ENCODE results near the gene BLOC1S3.
"Not testable (repeated sequence)": the region's sequence is repeated elsewhere in the genome, so short reads cannot be mapped to it uniquely, and the experiment has no call there.

BLOC1S3 gene

GRCh38 chr19:45186509-45187334 lies 8.1 kb downstream of the BLOC1S3 start:
- no peak for DNase-seq

GRCh38 chr19:45187421-45188100 lies 9.0 kb downstream of the BLOC1S3 start:
- DNase-seq, result no peak

GRCh38 chr19:45189971-45190370 lies 11.4 kb downstream of the BLOC1S3 start:
- DNase-seq, result no peak

- DNase-seq, result no peak
Measured at GRCh38 chr19:45191375-45191774, 12.8 kb downstream of the BLOC1S3 start.

- DNase-seq, result no peak
Measured at GRCh38 chr19:45195764-45196163, 17.2 kb downstream of the BLOC1S3 start.

- no peak for DNase-seq
Measured at GRCh38 chr19:45200568-45200967, 22.0 kb downstream of the BLOC1S3 start.

GRCh38 chr19:45202637-45203036 lies 24.1 kb downstream of the BLOC1S3 start:
- no peak for DNase-seq

GRCh38 chr19:45205810-45206209 lies 27.2 kb downstream of the BLOC1S3 start:
- DNase-seq, result no peak

GRCh38 chr19:45206328-45206727 lies 27.7 kb downstream of the BLOC1S3 start:
- DNase-seq, result no peak

- no peak for DNase-seq
Measured at GRCh38 chr19:45211751-45212381, 33.3 kb downstream of the BLOC1S3 start.

- no peak for DNase-seq
Measured at GRCh38 chr19:45213031-45213430, 34.4 kb downstream of the BLOC1S3 start.

- no peak for DNase-seq
Measured at GRCh38 chr19:45215391-45216191, 37.0 kb downstream of the BLOC1S3 start.

GRCh38 chr19:45216667-45217066 lies 38.1 kb downstream of the BLOC1S3 start:
- DNase-seq, result no peak

GRCh38 chr19:45217193-45217956 lies 38.8 kb downstream of the BLOC1S3 start:
- no peak for DNase-seq

GRCh38 chr19:45217957-45218334 lies 39.4 kb downstream of the BLOC1S3 start:
- DNase-seq, result no peak

GRCh38 chr19:45218426-45218825 lies 39.8 kb downstream of the BLOC1S3 start:
- no peak for DNase-seq

GRCh38 chr19:45218911-45219743 lies 40.5 kb downstream of the BLOC1S3 start:
- no peak for DNase-seq

GRCh38 chr19:45222724-45223123 lies 44.1 kb downstream of the BLOC1S3 start:
- no peak for DNase-seq

- DNase-seq, result no peak
Measured at GRCh38 chr19:45223879-45224278, 45.3 kb downstream of the BLOC1S3 start.

- DNase-seq, result no peak
Measured at GRCh38 chr19:45224645-45225044, 46.1 kb downstream of the BLOC1S3 start.

GRCh38 chr19:45229056-45229455 lies 50.5 kb downstream of the BLOC1S3 start:
- not testable (repeated sequence) for DNase-seq
